ENCODE results near the gene TIMM44. TPM values are rescaled to one million over a fixed set of nuclear protein-coding genes. Genes with fewer than 3 reads are reported as not detected.
A peak's percentile ranks its signal among the peaks of the same experiment; 100 is the strongest.

Gene TIMM44
- total RNA-seq, 1 experiment from 2014 or later, result 142 TPM

GRCh38 chr19:7934766-7935165 is 8.7 kb downstream of the TIMM44 start:
- CTCF ChIA-PET, result interaction anchor here (0.6 to 1.8 kb wide), 2 partner anchors 9 to 371 kb away, joined by 3 to 7 read pairs; partner anchors contain the start of gene TIMM44
- no peak for DNase-seq (ENCODE audit: unreplicated experiment)
- Mint-ChIP-seq H3K4me3 (ENCODE audit: unreplicated experiment) (no peak overlapping the region), H3K4me1 (ENCODE audit: insufficient read depth, unreplicated experiment) (no peaks in the 10 kb centered on the region), H3K9me3 (ENCODE audit: unreplicated experiment) (no peaks in the 10 kb centered on the region), H3K27ac (ENCODE audit: low read depth, unreplicated experiment) (peak overlapping the region; percentile 57), H3K36me3 (ENCODE audit: insufficient read depth, unreplicated experiment) (peaks cover 90% of the 10 kb centered on the region), H3K27me3 (ENCODE audit: insufficient read depth, unreplicated experiment) (no peaks in the 10 kb centered on the region)
- no TSS peak for BruUV-seq (replicated peaks)
- POLR2A ChIA-PET, result no interaction called here
- intact Hi-C loops (cut with micrococcal nuclease), result no loop called here
- TF ChIP-seq CTCF (IDR thresholded peaks at IDR 0.05; ENCODE audit: unreplicated experiment), result no peak

- BruUV-seq (replicated peaks), result no TSS peak
- no peak overlapping the region for H3K4me3 Mint-ChIP-seq (ENCODE audit: unreplicated experiment)
- peak overlapping the region; percentile 57 for H3K27ac Mint-ChIP-seq (ENCODE audit: low read depth, unreplicated experiment)
- H3K36me3 Mint-ChIP-seq (ENCODE audit: insufficient read depth, unreplicated experiment), result peaks cover 85% of the 10 kb centered on the region
- DNase-seq (ENCODE audit: unreplicated experiment), result no peak
- intact Hi-C loops (cut with micrococcal nuclease), result no loop called here
- CTCF ChIA-PET, result interaction anchor here (1.8 kb wide), 1 partner anchor 10 kb away, joined by 7 read pairs; the partner anchor contains the start of gene TIMM44
- no peaks in the 10 kb centered on the region for H3K27me3 Mint-ChIP-seq (ENCODE audit: insufficient read depth, unreplicated experiment)
- POLR2A ChIA-PET, result no interaction called here
- H3K9me3 Mint-ChIP-seq (ENCODE audit: unreplicated experiment), result no peaks in the 10 kb centered on the region
- no peak for TF ChIP-seq CTCF (IDR thresholded peaks at IDR 0.05; ENCODE audit: unreplicated experiment)
- peaks cover 4% of the 10 kb centered on the region for H3K4me1 Mint-ChIP-seq (ENCODE audit: insufficient read depth, unreplicated experiment)
These were observed 9.4 kb downstream of the TIMM44 start for GRCh38 chr19:7933828-7934725.

GRCh38 chr19:7933411-7933810 is 10.1 kb downstream of the TIMM44 start:
- BruUV-seq (replicated peaks), result no TSS peak
- Mint-ChIP-seq H3K27ac (ENCODE audit: low read depth, unreplicated experiment) (no peak overlapping the region), H3K4me1 (ENCODE audit: insufficient read depth, unreplicated experiment) (peaks cover 10% of the 10 kb centered on the region), H3K4me3 (ENCODE audit: unreplicated experiment) (no peak overlapping the region), H3K36me3 (ENCODE audit: insufficient read depth, unreplicated experiment) (peaks cover 85% of the 10 kb centered on the region), H3K27me3 (ENCODE audit: insufficient read depth, unreplicated experiment) (no peaks in the 10 kb centered on the region), H3K9me3 (ENCODE audit: unreplicated experiment) (no peaks in the 10 kb centered on the region)
- DNase-seq (ENCODE audit: unreplicated experiment), result no peak
- TF ChIP-seq CTCF (IDR thresholded peaks at IDR 0.05; ENCODE audit: unreplicated experiment), result no peak
- ChIA-PET CTCF (interaction anchor here (0.5 kb wide), 1 partner anchor 11 kb away, joined by 3 read pairs; no protein-coding TSS in a partner anchor), POLR2A (no interaction called here)
- intact Hi-C loops (cut with micrococcal nuclease), result no loop called here

GRCh38 chr19:7932930-7933300 is 10.6 kb downstream of the TIMM44 start:
- Mint-ChIP-seq H3K9me3 (ENCODE audit: unreplicated experiment) (no peaks in the 10 kb centered on the region), H3K36me3 (ENCODE audit: insufficient read depth, unreplicated experiment) (peaks cover 85% of the 10 kb centered on the region), H3K4me1 (ENCODE audit: insufficient read depth, unreplicated experiment) (peaks cover 13% of the 10 kb centered on the region), H3K4me3 (ENCODE audit: unreplicated experiment) (no peak overlapping the region), H3K27ac (ENCODE audit: low read depth, unreplicated experiment) (no peak overlapping the region), H3K27me3 (ENCODE audit: insufficient read depth, unreplicated experiment) (no peaks in the 10 kb centered on the region)
- no peak for DNase-seq (ENCODE audit: unreplicated experiment)
- TF ChIP-seq CTCF (IDR thresholded peaks at IDR 0.05; ENCODE audit: unreplicated experiment), result no peak
- POLR2A ChIA-PET, result no interaction called here
- BruUV-seq (replicated peaks), result no TSS peak
- intact Hi-C loops (cut with micrococcal nuclease), result no loop called here
- CTCF ChIA-PET, result interaction anchor here (0.5 kb wide), 1 partner anchor 11 kb away, joined by 3 read pairs; no protein-coding TSS in a partner anchor

Data from MCF 10A (cell line).